Measurements from ENCODE around the gene C1QTNF6. TPM values are rescaled to one million over a fixed set of nuclear protein-coding genes. Genes with fewer than 3 reads are reported as not detected.
"Not testable (repeated sequence)": the region's sequence is repeated elsewhere in the genome, so short reads cannot be mapped to it uniquely, and the experiment has no call there.

C1QTNF6 gene
- total and polyA plus RNA-seq, 3 donors from 2014 or later, result 12.6 to 15.0 (median 14.8) TPM

DNA sequence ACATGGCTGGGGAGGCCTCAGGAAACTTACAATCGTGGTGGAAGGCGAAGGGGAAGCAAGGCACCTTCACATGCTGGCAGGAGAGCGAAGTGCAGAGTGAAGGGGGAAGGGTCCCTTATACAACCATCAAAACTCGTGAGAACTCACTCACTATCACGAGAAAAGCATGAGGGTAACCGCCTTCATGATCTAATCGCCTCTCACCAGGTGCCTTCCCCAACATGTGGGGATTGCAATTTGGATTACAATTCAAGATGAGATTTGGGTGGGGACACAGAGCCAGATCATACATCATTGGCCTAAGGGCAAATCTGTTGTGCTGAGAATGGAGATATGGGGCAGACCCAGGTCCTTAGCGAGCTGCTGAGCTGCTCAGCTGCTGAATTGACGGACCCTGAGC lies 13.1 kb downstream of the C1QTNF6 start:
- DNase-seq, result no peak
- H3K9me3 ChIP-seq, result no peaks in the 10 kb centered on the region
- no peak overlapping the region for H3K27ac ChIP-seq
- intact Hi-C loops (cut with DNase I; ENCODE audit: low total_unique reads), result no loop called here
- 85 to 95% methylated on average over 8 to 9 of the region's 9 CpGs for WGBS, 2 donors
- no peak overlapping the region for H3K4me3 ChIP-seq
- no peaks in the 10 kb centered on the region for H3K27me3 ChIP-seq
- H3K4me1 ChIP-seq, result peaks cover 30% of the 10 kb centered on the region
- TF ChIP-seq POLR2A (IDR thresholded peaks at IDR 0.05), result no peak
- TF ChIP-seq, protein P1, sequence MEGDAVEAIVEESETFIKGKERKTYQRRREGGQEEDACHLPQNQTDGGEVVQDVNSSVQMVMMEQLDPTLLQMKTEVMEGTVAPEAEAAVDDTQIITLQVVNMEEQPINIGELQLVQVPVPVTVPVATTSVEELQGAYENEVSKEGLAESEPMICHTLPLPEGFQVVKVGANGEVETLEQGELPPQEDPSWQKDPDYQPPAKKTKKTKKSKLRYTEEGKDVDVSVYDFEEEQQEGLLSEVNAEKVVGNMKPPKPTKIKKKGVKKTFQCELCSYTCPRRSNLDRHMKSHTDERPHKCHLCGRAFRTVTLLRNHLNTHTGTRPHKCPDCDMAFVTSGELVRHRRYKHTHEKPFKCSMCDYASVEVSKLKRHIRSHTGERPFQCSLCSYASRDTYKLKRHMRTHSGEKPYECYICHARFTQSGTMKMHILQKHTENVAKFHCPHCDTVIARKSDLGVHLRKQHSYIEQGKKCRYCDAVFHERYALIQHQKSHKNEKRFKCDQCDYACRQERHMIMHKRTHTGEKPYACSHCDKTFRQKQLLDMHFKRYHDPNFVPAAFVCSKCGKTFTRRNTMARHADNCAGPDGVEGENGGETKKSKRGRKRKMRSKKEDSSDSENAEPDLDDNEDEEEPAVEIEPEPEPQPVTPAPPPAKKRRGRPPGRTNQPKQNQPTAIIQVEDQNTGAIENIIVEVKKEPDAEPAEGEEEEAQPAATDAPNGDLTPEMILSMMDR (IDR thresholded peaks at IDR 0.05), result no peak
- H3K36me3 ChIP-seq (ENCODE audit: low read depth, missing control alignments), result no peaks in the 10 kb centered on the region

DNA sequence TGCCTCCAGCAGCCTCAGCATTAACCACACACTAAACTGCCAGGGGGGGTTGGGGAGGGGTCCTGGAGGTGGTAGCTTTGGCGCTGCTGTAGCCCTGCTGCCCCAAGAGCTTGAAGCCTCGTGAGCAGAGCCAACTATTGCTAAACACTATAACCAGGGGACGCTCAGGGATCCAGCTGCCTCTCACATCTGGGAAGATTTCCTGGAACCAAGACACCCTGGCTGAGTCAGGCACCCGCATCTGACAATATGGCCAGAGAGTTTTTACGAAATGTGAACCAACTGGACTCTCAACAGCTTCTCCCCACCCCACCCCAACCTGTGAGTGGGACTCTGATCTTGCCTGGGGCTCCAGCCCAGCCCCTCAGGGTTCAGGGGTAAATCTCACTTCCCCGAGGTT lies 14.3 kb downstream of the C1QTNF6 start:
- 78 to 91% methylated on average over 5 to 6 of the region's 6 CpGs for WGBS, 2 donors
- no peaks in the 10 kb centered on the region for H3K27me3 ChIP-seq
- H3K27ac ChIP-seq, result no peak overlapping the region
- no peak for TF ChIP-seq POLR2A (IDR thresholded peaks at IDR 0.05)
- TF ChIP-seq, protein P1 (IDR thresholded peaks at IDR 0.05), result no peak
- no peak for DNase-seq
- peaks cover 26% of the 10 kb centered on the region for H3K4me1 ChIP-seq
- no peaks in the 10 kb centered on the region for H3K9me3 ChIP-seq
- intact Hi-C loops (cut with DNase I; ENCODE audit: low total_unique reads), result no loop called here
- no peak overlapping the region for H3K4me3 ChIP-seq
- no peaks in the 10 kb centered on the region for H3K36me3 ChIP-seq (ENCODE audit: low read depth, missing control alignments)

DNA sequence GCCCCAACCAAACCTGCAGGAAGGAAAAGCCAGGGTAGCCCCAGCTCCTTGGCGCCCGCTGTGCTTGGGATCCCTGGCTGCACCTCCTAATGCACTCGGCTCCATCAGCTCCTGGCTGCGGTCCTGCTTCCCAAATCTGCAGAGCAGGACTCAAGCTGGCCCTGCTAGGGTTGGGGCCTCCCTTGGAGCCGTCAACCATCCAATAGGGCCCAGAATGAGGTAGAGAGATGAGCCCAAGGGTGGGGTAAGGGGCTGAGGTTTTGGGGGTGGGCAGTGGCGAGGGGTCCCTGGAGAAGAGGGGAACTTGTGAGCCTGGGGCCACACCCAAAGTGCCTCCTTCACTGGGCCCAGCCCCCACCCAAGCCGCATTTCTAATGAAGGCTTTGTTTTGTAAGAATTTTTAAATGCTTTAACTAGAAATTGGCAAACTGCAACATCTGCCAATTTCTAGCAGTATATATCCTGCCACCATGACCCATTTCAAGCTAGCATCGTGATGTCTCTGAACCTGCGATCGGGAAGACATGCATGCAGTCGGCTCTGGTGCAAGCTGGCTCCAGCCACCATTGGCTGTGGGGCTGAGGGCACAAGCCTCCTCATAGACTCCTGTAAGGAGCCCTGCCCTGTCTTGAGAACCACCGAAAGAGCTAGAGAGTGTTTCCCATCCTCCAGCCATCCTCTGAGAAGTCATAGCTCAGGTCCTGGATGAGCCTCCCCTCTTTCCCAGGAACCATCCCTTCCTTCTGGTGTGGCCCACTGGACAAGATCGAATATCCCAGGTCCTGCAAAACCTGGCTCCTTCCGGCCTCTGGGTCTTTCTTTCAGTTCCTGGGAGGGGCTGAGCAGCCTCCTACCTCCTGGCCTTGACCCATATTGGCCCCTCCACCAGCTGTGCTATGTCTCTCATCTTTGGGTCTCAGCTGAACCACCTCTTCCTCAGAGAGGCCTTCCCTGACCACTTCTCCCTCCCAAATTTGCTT lies 15.5 kb downstream of the C1QTNF6 start:
- intact Hi-C loops (cut with DNase I; ENCODE audit: low total_unique reads), result no loop called here
- no peak for DNase-seq
- Histone ChIP-seq H3K36me3 (ENCODE audit: low read depth, missing control alignments) (no peaks in the 10 kb centered on the region), H3K27ac (no peak overlapping the region), H3K4me3 (no peak overlapping the region), H3K9me3 (no peaks in the 10 kb centered on the region), H3K27me3 (no peaks in the 10 kb centered on the region), H3K4me1 (peaks cover 15% of the 10 kb centered on the region)
- WGBS, 2 donors, result 85% methylated on average over 9 to 14 of the region's 14 CpGs
- TF ChIP-seq POLR2A (IDR thresholded peaks at IDR 0.05), result no peak
- TF ChIP-seq, protein P1 (IDR thresholded peaks at IDR 0.05), result no peak

DNA sequence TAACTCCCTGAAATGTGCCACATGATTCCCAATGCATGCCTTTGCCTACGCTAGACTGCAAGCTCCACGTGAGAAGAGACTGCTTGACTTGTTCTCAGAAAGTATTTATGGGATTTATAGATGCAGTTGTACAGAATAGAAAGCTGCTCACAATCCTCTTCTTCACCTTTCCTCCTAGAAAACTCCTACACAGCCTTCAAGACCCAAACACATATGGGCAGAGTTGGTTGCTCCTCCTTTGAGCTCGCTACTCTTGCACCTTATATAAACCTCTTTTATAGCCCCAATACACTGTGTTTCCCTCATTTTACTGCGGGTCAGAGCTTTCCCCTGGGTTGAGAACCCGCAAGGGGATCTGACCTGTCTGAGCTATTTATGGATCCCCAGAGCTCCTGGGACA lies 16.4 kb downstream of the C1QTNF6 start:
- Histone ChIP-seq H3K27me3 (no peaks in the 10 kb centered on the region), H3K4me1 (peaks cover 10% of the 10 kb centered on the region), H3K27ac (no peak overlapping the region), H3K4me3 (no peak overlapping the region), H3K36me3 (ENCODE audit: low read depth, missing control alignments) (no peaks in the 10 kb centered on the region), H3K9me3 (no peaks in the 10 kb centered on the region)
- WGBS, 2 donors, result 85 to 94% methylated on average over 5 of the region's 5 CpGs
- TF ChIP-seq, protein P1 (IDR thresholded peaks at IDR 0.05), result no peak
- no peak for TF ChIP-seq POLR2A (IDR thresholded peaks at IDR 0.05)
- intact Hi-C loops (cut with DNase I; ENCODE audit: low total_unique reads), result no loop called here
- no peak for DNase-seq

DNA sequence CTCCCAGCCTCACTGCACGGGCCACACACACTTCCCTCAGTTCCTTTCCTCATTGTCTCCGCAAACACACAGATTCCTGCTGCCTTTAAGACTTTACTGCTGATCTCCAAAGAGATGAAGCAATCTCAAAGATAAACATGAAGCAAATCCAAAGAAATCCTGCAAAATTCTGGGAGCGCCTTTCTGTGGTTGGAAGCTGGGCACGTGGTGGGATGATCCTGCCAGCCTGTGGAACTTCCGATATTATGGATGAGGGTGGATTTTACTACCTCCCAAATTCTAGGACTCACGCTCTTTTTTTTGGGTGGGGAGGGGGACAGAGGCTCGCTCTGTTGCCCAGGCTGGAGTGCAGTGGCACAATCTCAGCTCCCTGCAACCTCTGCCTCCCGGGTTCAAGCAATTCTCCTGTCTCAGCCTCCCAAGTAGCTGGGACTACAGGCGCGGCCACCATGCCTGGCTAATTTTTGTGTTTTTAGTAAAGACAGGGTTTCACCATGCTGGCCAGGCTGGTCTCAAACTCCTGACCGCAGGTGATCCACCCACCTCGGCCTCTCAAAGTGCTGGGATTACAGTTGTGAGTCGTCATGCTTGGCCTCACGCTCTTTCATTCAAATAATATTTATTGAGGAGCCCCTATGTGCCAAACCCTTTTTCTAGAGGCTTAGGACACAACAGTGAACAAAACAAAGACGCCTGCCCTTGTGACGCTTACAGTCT lies 17.2 kb downstream of the C1QTNF6 start:
- intact Hi-C loops (cut with DNase I; ENCODE audit: low total_unique reads); H3K27ac ChIP-seq; H3K4me3 ChIP-seq; H3K36me3 ChIP-seq (ENCODE audit: low read depth, missing control alignments); DNase-seq; H3K9me3 ChIP-seq; H3K27me3 ChIP-seq; H3K4me1 ChIP-seq: not testable (repeated sequence)
- 95 to 96% methylated on average over 16 of the region's 16 CpGs for WGBS, 2 donors

Data from testis (tissue), 3 donors.